SK-N-SH (cell line): ENCODE measurements around the gene MYH11. TPM values are rescaled to one million over a fixed set of nuclear protein-coding genes. Genes with fewer than 3 reads are reported as not detected.

ENCODE experiments used
- CTCF ChIA-PET: fragments of 300-600, 350-600 bp; formaldehyde crosslinking; extraction: SDS; loops from one replicate; lab custom pipeline; 2021; lab: Yijun Ruan, JAX
- POLR2A ChIA-PET: fragments of 350-600 bp; sonication (Branson Sonifier 250); formaldehyde crosslinking; extraction: SDS; loops from one replicate; lab custom pipeline; 2020; ENCODE audit warnings: antibody characterized with exemption, inconsistent platforms; lab: Yijun Ruan, JAX
- DNase-seq: peaks from one replicate; pipeline ENCODE4 v3.0.0; 2012
- H2AFZ ChIP-seq: fragments of 200-600 bp; sonication (generic); 2 replicates; pipeline ENCODE4 v1.8.1; 2016; ENCODE audit warnings: antibody characterized with exemption, mild to moderate bottlenecking, low read depth
- H3F3A ChIP-seq: fragments of 200-600 bp; sonication (generic); replicated peaks from 2 replicates; pipeline ENCODE3; 2016; ENCODE audit warnings: antibody characterized with exemption, mild to moderate bottlenecking; ENCODE audit not compliant: insufficient read depth
- H3K27ac ChIP-seq, 2 experiments: fragments of 200-500 bp in 1 of 2; fragments of 200-600 bp in 1 of 2; sonication (Bioruptor generic) in 1 of 2; sonication (generic), shearing (Covaris generic) in 1 of 2; 2 replicates each; pipeline versions ENCODE4 v1.5.1 to v1.6.1; 2014 to 2016; ENCODE audit warnings: low read depth in 2 of 2, inconsistent platforms in 1 of 2, low read length in 1 of 2, mild to moderate bottlenecking in 1 of 2, mixed read lengths in 1 of 2
- H3K27me3 ChIP-seq: fragments of 200-600 bp; sonication (generic), shearing (Covaris generic); 2 replicates; pipeline ENCODE4 v1.6.1; 2016; ENCODE audit warnings: mixed run types; ENCODE audit not compliant: insufficient read depth
- H3K36me3 ChIP-seq, 2 experiments: fragments of 200-500 bp in 1 of 2; fragments of 200-600 bp in 1 of 2; sonication (Bioruptor generic) in 1 of 2; sonication (generic) in 1 of 2; replicated peaks in 1 of 2; 2 replicates each; pipeline versions ENCODE3 to v1.5.1; 2014 to 2016; ENCODE audit warnings: low read length in 1 of 2, mild to moderate bottlenecking in 1 of 2; ENCODE audit not compliant: insufficient read depth in 2 of 2, control insufficient read depth in 1 of 2
- H3K4me1 ChIP-seq, 2 experiments: fragments of 200-500 bp in 1 of 2; fragments of 200-600 bp in 1 of 2; sonication (Bioruptor generic) in 1 of 2; sonication (generic), shearing (Covaris generic) in 1 of 2; 2 replicates each; pipeline versions ENCODE4 v1.5.1 to v1.6.1; 2014 to 2016; ENCODE audit warnings: low read depth in 1 of 2, low read length in 1 of 2, mixed run types in 1 of 2; ENCODE audit not compliant: insufficient read depth in 2 of 2, control insufficient read depth in 1 of 2
- H3K4me2 ChIP-seq: fragments of 200-600 bp; sonication (generic), shearing (Covaris generic); 2 replicates; pipeline ENCODE4 v1.6.1; 2017; ENCODE audit warnings: mixed run types
- H3K4me3 ChIP-seq, 2 experiments: fragments of 200-500 bp in 1 of 2; fragments of 200-600 bp in 1 of 2; sonication (Bioruptor generic) in 1 of 2; sonication (generic), shearing (Covaris generic) in 1 of 2; 2 replicates each; pipeline versions ENCODE4 v1.5.1 to v1.8.1; 2014 to 2016; ENCODE audit warnings: low read depth in 2 of 2, inconsistent platforms in 1 of 2, low read length in 1 of 2, mild to moderate bottlenecking in 1 of 2, mixed read lengths in 1 of 2, moderate library complexity in 1 of 2
- H3K79me2 ChIP-seq: fragments of 200-600 bp; sonication (generic); 2 replicates; pipeline ENCODE4 v1.8.1; 2017; ENCODE audit warnings: mild to moderate bottlenecking; ENCODE audit not compliant: insufficient read depth
- H3K9ac ChIP-seq: fragments of 200-600 bp; sonication (generic); 2 replicates; pipeline ENCODE4 v1.6.1; 2017; ENCODE audit warnings: mixed run types
- H3K9me2 ChIP-seq: fragments of 200-600 bp; sonication (generic); 2 replicates; pipeline ENCODE4 v1.6.1; 2017; ENCODE audit warnings: mixed run types
- H3K9me3 ChIP-seq: fragments of 200-600 bp; sonication (generic); 2 replicates; pipeline ENCODE4 v1.6.1; 2017; ENCODE audit warnings: mixed run types, mild to moderate bottlenecking, moderate library complexity
- H4K20me1 ChIP-seq: fragments of 200-600 bp; sonication (generic); 2 replicates; pipeline ENCODE4 v1.6.1; 2017; ENCODE audit warnings: mild to moderate bottlenecking, mixed run types; ENCODE audit not compliant: insufficient read depth
- CHD2 ChIP-seq: fragments of 150-350 bp; IDR thresholded peaks from 2 replicates; pipeline ENCODE4 v1.6.1; 2018; ENCODE audit warnings: low read length; ENCODE audit not compliant: partially characterized antibody
- ELF1 ChIP-seq: IDR thresholded peaks from 2 replicates; pipeline ENCODE4 v1.4.0; 2012
- EP300 ChIP-seq, 2 experiments: IDR thresholded peaks; 2 replicates each; pipeline versions ENCODE4 v1.4.0 to v1.6.1; 2012; ENCODE audit warnings: borderline replicate concordance in 1 of 2, low read depth in 1 of 2, low read length in 1 of 2
- FOSL2 ChIP-seq: IDR thresholded peaks from 2 replicates; pipeline ENCODE4 v1.4.0; 2012; ENCODE audit warnings: low read depth, mild to moderate bottlenecking, moderate library complexity, borderline replicate concordance
- FOXJ3 ChIP-seq: sonication (generic); formaldehyde crosslinking; IDR thresholded peaks from 2 replicates; pipeline ENCODE4 v1.5.1; 2020; ENCODE audit warnings: mild to moderate bottlenecking, missing genetic modification reagents
- FOXM1 ChIP-seq: IDR thresholded peaks from 2 replicates; pipeline ENCODE4 v1.4.0; 2012; ENCODE audit warnings: low read depth, mild to moderate bottlenecking
- JUND ChIP-seq: IDR thresholded peaks from 2 replicates; pipeline ENCODE4 v1.4.0; 2012
- MAX ChIP-seq: IDR thresholded peaks from 2 replicates; pipeline ENCODE4 v1.4.0; 2012; ENCODE audit warnings: low read depth
- MEF2A ChIP-seq: IDR thresholded peaks from 2 replicates; pipeline ENCODE4 v1.4.0; 2012; ENCODE audit warnings: low read depth, borderline replicate concordance
- NFIC ChIP-seq: IDR thresholded peaks from 2 replicates; pipeline ENCODE4 v1.4.0; 2012; ENCODE audit warnings: borderline replicate concordance
- NRF1 ChIP-seq: IDR thresholded peaks from 2 replicates; pipeline ENCODE4 v1.6.1; 2012; ENCODE audit warnings: low read depth, mild to moderate bottlenecking, low read length
- PBX3 ChIP-seq: IDR thresholded peaks from 2 replicates; pipeline ENCODE4; 2012
- RCOR1 ChIP-seq: fragments of 150-350 bp; IDR thresholded peaks from 2 replicates; pipeline ENCODE4 v1.6.1; 2017; ENCODE audit warnings: antibody characterized with exemption, low read length
- REST ChIP-seq: IDR thresholded peaks from 2 replicates; pipeline ENCODE4 v1.6.1; 2012; ENCODE audit warnings: mild to moderate bottlenecking, low read depth, low read length, moderate library complexity
- RFX5 ChIP-seq: IDR thresholded peaks from 2 replicates; pipeline ENCODE4 v1.6.1; 2012; ENCODE audit warnings: mild to moderate bottlenecking, improper control_type of control experiment, low read length
- RXRA ChIP-seq: IDR thresholded peaks from 2 replicates; pipeline ENCODE4 v1.4.0; 2012; ENCODE audit warnings: low read depth, mild to moderate bottlenecking, borderline replicate concordance
- TAF1 ChIP-seq: IDR thresholded peaks from 2 replicates; pipeline ENCODE4 v1.6.1; 2012; ENCODE audit warnings: low read depth, mild to moderate bottlenecking, low read length, moderate library complexity, borderline replicate concordance
- TCF12 ChIP-seq: IDR thresholded peaks from 2 replicates; pipeline ENCODE4 v1.4.0; 2012
- USF2 ChIP-seq: fragments of 150-350 bp; IDR thresholded peaks from 2 replicates; pipeline ENCODE4 v1.6.1; 2017; ENCODE audit warnings: antibody characterized with exemption, low read length, low read depth, borderline replicate concordance
- YY1 ChIP-seq: IDR thresholded peaks from 2 replicates; pipeline ENCODE4 v1.4.0; 2012; ENCODE audit warnings: low read depth, mild to moderate bottlenecking
- WGBS: methylation state at CpG from one replicate; pipeline ENCODE4 v1.1.6; 2017; ENCODE audit warnings: low lambda C conversion rate; 5-methylcytosine and 5-hydroxymethylcytosine counted together
- polyA plus RNA-seq, 3 experiments: library from polyadenylated mRNA; depleted of rRNA; stranded (reverse); fragments of >200 nt; gene quantifications; 2 replicates each; pipeline ENCODE4 v1.2.3, GENCODE V29; 2012

MYH11 gene
- polyA plus RNA-seq, 1 of the 3 experiments (the other 2 are of a cell fraction), result 0.02 TPM

- Histone ChIP-seq H3K4me3 (no peak overlapping the region), H2AFZ (no peak overlapping the region), H3K9me2 (no peaks in the 10 kb centered on the region), H3F3A (no peaks in the 10 kb centered on the region), H3K4me1 (peaks cover 0 to 3% of the 10 kb centered on the region in 2 experiments; a peak in 1 of 4 replicates), H3K9me3 (no peaks in the 10 kb centered on the region), H4K20me1 (no peaks in the 10 kb centered on the region), H3K79me2 (no peaks in the 10 kb centered on the region), H3K36me3 (no peaks in the 10 kb centered on the region), H3K9ac (no peak overlapping the region), H3K27ac (no peak overlapping the region), H3K4me2 (no peak overlapping the region), H3K27me3 (peaks cover 45% of the 10 kb centered on the region)
- ChIA-PET CTCF (interaction anchor here (1.2 to 2.1 kb wide), 2 partner anchors 17 to 19 kb away, joined by 4 read pairs; no protein-coding TSS in a partner anchor), POLR2A (no interaction called here)
- whole genome bisulfite sequencing, result 11% methylated on average over 2 of the region's 2 CpGs
- TF ChIP-seq FOXJ3 (CRISPR knock-in tag) (no peak), RFX5 (no peak), NRF1 (no peak), REST (no peak), MAX (no peak), PBX3 (no peak), MEF2A (no peak), RXRA (no peak), TAF1 (no peak), JUND (no peak), TCF12 (no peak), CHD2 (no peak), RCOR1 (no peak), YY1 (no peak), EP300 (IDR thresholded peaks at IDR 0.05; ENCODE audit: borderline replicate concordance in 1 of 2, low read depth in 1 of 2, low read length in 1 of 2) (no peak), NFIC (no peak), FOXM1 (no peak), USF2 (no peak), ELF1 (no peak), FOSL2 (no peak)
- DNase-seq, result no peak
Measured at GRCh38 chr16:15856182-15856581, 646 bp downstream of the MYH11 start.
